HEK293 (cell line): ENCODE measurements around the gene CD79A.

Experiments
- CTCF ChIA-PET: fragments of 350-600 bp; formaldehyde crosslinking; extraction: SDS; loops from one replicate; lab custom pipeline; 2021; ENCODE audit warnings: antibody characterized with exemption; lab: Yijun Ruan, JAX
- POLR2A ChIA-PET: fragments of 300-600 bp; formaldehyde crosslinking; extraction: SDS; loops from one replicate; lab custom pipeline; 2020; ENCODE audit warnings: antibody characterized with exemption, inconsistent platforms; lab: Yijun Ruan, JAX
- H3K27ac ChIP-seq: fragments of 200-500 bp; sonication (Bioruptor generic); 2 replicates; pipeline ENCODE4 v1.5.1; 2014; ENCODE audit warnings: low read depth, low read length, control low read depth, inconsistent platforms; ENCODE audit errors: extremely low read depth
- H3K36me3 ChIP-seq, 2 experiments: fragments of 200-500 bp in 1 of 2; sonication (Bioruptor generic) in 1 of 2; 1 replicate in 1 of 2; 2 replicates in 1 of 2; pipeline ENCODE4 v1.5.1; 2014 to 2017; ENCODE audit warnings: inconsistent platforms in 2 of 2, low read length in 2 of 2; ENCODE audit not compliant: control insufficient read depth in 2 of 2, insufficient read depth in 1 of 2
- H3K4me1 ChIP-seq: fragments of 200-500 bp; sonication (Bioruptor generic); 2 replicates; pipeline ENCODE4 v1.5.1; 2014; ENCODE audit warnings: mild to moderate bottlenecking, low read length, inconsistent platforms; ENCODE audit not compliant: control insufficient read depth, insufficient read depth
- H3K4me3 ChIP-seq: 2 replicates; pipeline ENCODE4 v1.5.1; 2011; ENCODE audit warnings: low read depth, mild to moderate bottlenecking, control low read depth, low read length, moderate library complexity
- H3K9me3 ChIP-seq: fragments of 200-500 bp; sonication (Bioruptor generic); 2 replicates; pipeline ENCODE4 v1.5.1; 2014; ENCODE audit warnings: low read depth, low read length, inconsistent platforms; ENCODE audit not compliant: control insufficient read depth, insufficient read depth
- BCL11B ChIP-seq: fragments of 450-650 bp; formaldehyde crosslinking; IDR thresholded peaks from 2 replicates; pipeline ENCODE4 v1.5.1; 2016; ENCODE audit warnings: low read depth, missing biosample characterization, missing genetic modification characterization
- GLI4 ChIP-seq: fragments of 450-650 bp; formaldehyde crosslinking; IDR thresholded peaks from 2 replicates; pipeline ENCODE4 v1.5.1; 2016; ENCODE audit warnings: missing biosample characterization, missing genetic modification characterization
- GLIS1 ChIP-seq: fragments of 450-650 bp; formaldehyde crosslinking; IDR thresholded peaks from 2 replicates; pipeline ENCODE4 v1.5.1; 2016; ENCODE audit warnings: missing biosample characterization, missing genetic modification characterization
- GLIS2 ChIP-seq: fragments of 450-650 bp; formaldehyde crosslinking; IDR thresholded peaks from 2 replicates; pipeline ENCODE4 v1.5.1; 2016; ENCODE audit warnings: missing biosample characterization, missing genetic modification characterization
- IKZF3 ChIP-seq: fragments of 450-650 bp; IDR thresholded peaks from 2 replicates; pipeline ENCODE4 v1.5.0; 2018; ENCODE audit warnings: missing biosample characterization, mild to moderate bottlenecking, missing genetic modification characterization, moderate library complexity
- KLF1 ChIP-seq: fragments of 450-650 bp; formaldehyde crosslinking; IDR thresholded peaks from 2 replicates; pipeline ENCODE4 v1.5.1; 2016; ENCODE audit warnings: missing biosample characterization, missing genetic modification characterization
- MEIS1 ChIP-seq: sonication (generic); formaldehyde crosslinking; IDR thresholded peaks from 2 replicates; pipeline ENCODE4 v1.8.1; 2022; ENCODE audit warnings: missing genetic modification reagents, mild to moderate bottlenecking, borderline replicate concordance
- OVOL3 ChIP-seq: fragments of 450-650 bp; formaldehyde crosslinking; IDR thresholded peaks from 2 replicates; pipeline ENCODE4 v1.5.1; 2016; ENCODE audit warnings: missing biosample characterization, missing genetic modification characterization
- ZFHX2 ChIP-seq: fragments of 450-650 bp; formaldehyde crosslinking; conservative IDR thresholded peaks from 2 replicates; pipeline ENCODE4 v1.5.1; 2016; ENCODE audit warnings: missing biosample characterization, missing genetic modification characterization
- ZFP37 ChIP-seq: fragments of 450-650 bp; formaldehyde crosslinking; IDR thresholded peaks from 2 replicates; pipeline ENCODE4 v1.5.1; 2016; ENCODE audit warnings: missing biosample characterization, missing genetic modification characterization
- ZFP41 ChIP-seq: fragments of 450-650 bp; formaldehyde crosslinking; IDR thresholded peaks from 2 replicates; pipeline ENCODE4 v1.5.1; 2016; ENCODE audit warnings: missing biosample characterization, missing genetic modification characterization, borderline replicate concordance
- ZNF157 ChIP-seq: fragments of 450-650 bp; formaldehyde crosslinking; IDR thresholded peaks from 2 replicates; pipeline ENCODE4 v1.5.1; 2016; ENCODE audit warnings: missing biosample characterization, missing genetic modification characterization
- ZNF184 ChIP-seq: fragments of 450-650 bp; IDR thresholded peaks from 2 replicates; pipeline ENCODE4 v1.5.1; 2018; ENCODE audit warnings: missing biosample characterization, mild to moderate bottlenecking, missing genetic modification characterization
- ZNF223 ChIP-seq: fragments of 450-650 bp; formaldehyde crosslinking; IDR thresholded peaks from 2 replicates; pipeline ENCODE4 v1.5.1; 2016; ENCODE audit warnings: missing biosample characterization, missing genetic modification characterization
- ZNF248 ChIP-seq: fragments of 450-650 bp; formaldehyde crosslinking; IDR thresholded peaks from 2 replicates; pipeline ENCODE4 v1.5.1; 2017; ENCODE audit warnings: missing biosample characterization, missing genetic modification characterization
- ZNF274 ChIP-seq, 2 experiments: fragments of 200-500 bp in 1 of 2; fragments of 450-650 bp in 1 of 2; sonication (Bioruptor generic) in 1 of 2; formaldehyde crosslinking in 1 of 2; IDR thresholded peaks; 2 replicates each; pipeline versions ENCODE4 v1.5.1 to v1.6.1; 2014 to 2016; ENCODE audit warnings: borderline replicate concordance in 1 of 2, inconsistent platforms in 1 of 2, low read length in 1 of 2, missing biosample characterization in 1 of 2, missing genetic modification characterization in 1 of 2
- ZNF302 ChIP-seq: fragments of 450-650 bp; formaldehyde crosslinking; IDR thresholded peaks from 2 replicates; pipeline ENCODE4 v1.5.1; 2016; ENCODE audit warnings: missing biosample characterization, missing genetic modification characterization, low read depth
- ZNF350 ChIP-seq: fragments of 450-650 bp; formaldehyde crosslinking; IDR thresholded peaks from 2 replicates; pipeline ENCODE4 v1.5.0; 2017; ENCODE audit warnings: missing biosample characterization, mild to moderate bottlenecking, missing genetic modification characterization
- ZNF37A ChIP-seq: fragments of 450-650 bp; IDR thresholded peaks from 2 replicates; pipeline ENCODE4 v1.5.1; 2018; ENCODE audit warnings: missing biosample characterization, missing genetic modification characterization
- ZNF416 ChIP-seq: fragments of 450-650 bp; formaldehyde crosslinking; IDR thresholded peaks from 2 replicates; pipeline ENCODE4 v1.5.1; 2016; ENCODE audit warnings: missing biosample characterization, missing genetic modification characterization
- ZNF488 ChIP-seq: fragments of 450-650 bp; formaldehyde crosslinking; IDR thresholded peaks from 2 replicates; pipeline ENCODE4 v1.5.1; 2016; ENCODE audit warnings: missing biosample characterization, missing genetic modification characterization
- ZNF501 ChIP-seq: fragments of 450-650 bp; formaldehyde crosslinking; IDR thresholded peaks from 2 replicates; pipeline ENCODE4 v1.5.1; 2016; ENCODE audit warnings: missing biosample characterization, missing genetic modification characterization
- ZNF518A ChIP-seq: fragments of 450-650 bp; formaldehyde crosslinking; conservative IDR thresholded peaks from 2 replicates; pipeline ENCODE4 v1.5.1; 2016; ENCODE audit warnings: low read depth, missing biosample characterization, missing genetic modification characterization
- ZNF544 ChIP-seq: fragments of 450-650 bp; formaldehyde crosslinking; IDR thresholded peaks from 2 replicates; pipeline ENCODE4 v1.5.0; 2017; ENCODE audit warnings: missing biosample characterization, missing genetic modification characterization
- ZNF571 ChIP-seq: fragments of 450-650 bp; formaldehyde crosslinking; IDR thresholded peaks from 2 replicates; pipeline ENCODE4 v1.5.0; 2017; ENCODE audit warnings: missing biosample characterization, missing genetic modification characterization
- ZNF600 ChIP-seq: fragments of 450-650 bp; formaldehyde crosslinking; IDR thresholded peaks from 2 replicates; pipeline ENCODE4 v1.5.1; 2016; ENCODE audit warnings: missing biosample characterization, missing genetic modification characterization
- ZNF658 ChIP-seq: fragments of 450-650 bp; formaldehyde crosslinking; IDR thresholded peaks from 2 replicates; pipeline ENCODE4; 2016; ENCODE audit warnings: missing biosample characterization, missing genetic modification characterization
- ZNF707 ChIP-seq: fragments of 450-650 bp; formaldehyde crosslinking; IDR thresholded peaks from 2 replicates; pipeline ENCODE4 v1.5.1; 2016; ENCODE audit warnings: missing biosample characterization, missing genetic modification characterization
- ZNF830 ChIP-seq: fragments of 450-650 bp; IDR thresholded peaks from 2 replicates; pipeline ENCODE4 v1.5.0; 2018; ENCODE audit warnings: missing biosample characterization, missing genetic modification characterization, low read depth, mild to moderate bottlenecking, moderate library complexity
- ZSCAN16 ChIP-seq: fragments of 450-650 bp; formaldehyde crosslinking; IDR thresholded peaks from 2 replicates; pipeline ENCODE4 v1.5.1; 2016; ENCODE audit warnings: missing biosample characterization, missing genetic modification characterization

The CD79A gene

GRCh38 chr19:41898235-41898634, 21.2 kb downstream of the CD79A start:
- no peak overlapping the region; the same call in 1 of the 2 replicates for H3K27ac ChIP-seq
- POLR2A ChIA-PET: interaction anchor here (1.1 kb wide), 1 partner anchor 10 kb away, joined by 4 read pairs; no protein-coding TSS in a partner anchor
- no peak for TF ChIP-seq BCL11B (tag by site-specific recombination)
- peak; percentile 89; the same call in 1 of the 2 replicates for TF ChIP-seq GLI4
- TF ChIP-seq MEIS1 (CRISPR knock-in tag): no peak
- CTCF ChIA-PET: interaction anchor here (0.6 to 0.9 kb wide), 4 partner anchors 12 to 338 kb away, joined by 3 to 6 read pairs (median 4); no protein-coding TSS in a partner anchor
- H3K4me3 ChIP-seq: no peak overlapping the region
- H3K9me3 ChIP-seq: no peaks in the 10 kb centered on the region
- no peaks in the 10 kb centered on the region for H3K4me1 ChIP-seq
- H3K36me3 ChIP-seq: peaks cover 57 to 58% of the 10 kb centered on the region in 2 experiments

GRCh38 chr19:41901707-41902360, 24.8 kb downstream of the CD79A start:
- ChIA-PET POLR2A (interaction anchor here (0.6 to 2.2 kb wide), 4 partner anchors 29 to 577 kb away, joined by 3 to 7 read pairs (median 4); partner anchors contain the start of gene RPS19), CTCF (interaction anchor here (0.6 to 1.8 kb wide), 2 partner anchors 28 to 96 kb away, joined by 4 to 6 read pairs; no protein-coding TSS in a partner anchor)
- 0 out of 2 replicates have a peak overlapping the region, but pooled peaks have one; percentile 16 for H3K27ac ChIP-seq
- peaks cover 49 to 70% of the 10 kb centered on the region in 2 experiments for H3K36me3 ChIP-seq
- no peaks in the 10 kb centered on the region for H3K4me1 ChIP-seq
- TF ChIP-seq ZSCAN16 (tag by site-specific recombination) (no peak), ZNF274 (IDR thresholded peaks at IDR 0.05; ENCODE audit: low read length) (no peak), ZNF274 (tag by site-specific recombination; IDR thresholded peaks at IDR 0.05; ENCODE audit: borderline replicate concordance) (no peak), GLIS1 (tag by site-specific recombination) (peak; percentile 24; the same call in 1 of the 2 replicates), GLIS2 (tag by site-specific recombination) (0 out of 2 replicates have a peak, but pooled peaks have one; percentile 28), ZFP41 (no peak), ZNF571 (tag by site-specific recombination) (no peak), ZNF302 (no peak), ZFP37 (tag by site-specific recombination) (no peak), ZNF157 (tag by site-specific recombination) (no peak), ZNF518A (tag by site-specific recombination) (no peak), ZNF830 (tag by site-specific recombination) (no peak), ZNF600 (peak; percentile 65), ZNF248 (tag by site-specific recombination) (no peak), ZNF501 (tag by site-specific recombination) (no peak), ZNF350 (no peak), ZNF184 (tag by site-specific recombination) (no peak), ZNF37A (tag by site-specific recombination) (no peak), ZNF416 (tag by site-specific recombination) (no peak), ZNF223 (no peak), KLF1 (tag by site-specific recombination) (no peak), ZNF488 (no peak), OVOL3 (tag by site-specific recombination) (no peak), ZNF544 (tag by site-specific recombination) (no peak), ZNF707 (tag by site-specific recombination) (no peak), IKZF3 (tag by site-specific recombination) (no peak), ZFHX2 (tag by site-specific recombination) (no peak), ZNF658 (tag by site-specific recombination) (no peak)
- H3K4me3 ChIP-seq: no peak overlapping the region
- H3K9me3 ChIP-seq: no peaks in the 10 kb centered on the region
